ENCODE results near the gene GPC5. TPM values are rescaled to one million over a fixed set of nuclear protein-coding genes. Genes with fewer than 3 reads are reported as not detected.

GPC5 gene
- polyA plus RNA-seq, 4 donors, result 0.18 to 0.86 TPM; not detected in 2

GRCh38 chr13:92823059-92823458 is 1424.6 kb downstream of the GPC5 start:
- H3K27ac ChIP-seq (ENCODE audit: low read depth in 1 of 3, low read length in 2 of 3), result no peak overlapping the region
- H3K9me3 ChIP-seq (ENCODE audit: control insufficient read depth in 2 of 2, insufficient read depth in 1 of 2, low read depth in 1 of 2, low read length in 1 of 2), result no peaks in the 10 kb centered on the region
- DNase-seq (no peak), FAIRE-seq (peak; percentile 47)
- 37 to 63% (median 53%) methylated on average over 1 of the region's 1 CpG for WGBS, 3 donors
- H3K4me1 ChIP-seq (ENCODE audit: control insufficient read depth in 3 of 3, insufficient read depth in 2 of 3, low read depth in 1 of 3, low read length in 2 of 3), result no peaks in the 10 kb centered on the region
- no peaks in the 10 kb centered on the region for H3K36me3 ChIP-seq (ENCODE audit: control insufficient read depth in 3 of 3, insufficient read depth in 2 of 3, low read depth in 1 of 3, low read length in 3 of 3)
- H3K27me3 ChIP-seq (ENCODE audit: control insufficient read depth in 3 of 3, insufficient read depth in 3 of 3, low read length in 3 of 3), result no peaks in the 10 kb centered on the region
- H3K4me3 ChIP-seq (ENCODE audit: low read depth in 1 of 3, low read length in 3 of 3), result no peak overlapping the region

DNA sequence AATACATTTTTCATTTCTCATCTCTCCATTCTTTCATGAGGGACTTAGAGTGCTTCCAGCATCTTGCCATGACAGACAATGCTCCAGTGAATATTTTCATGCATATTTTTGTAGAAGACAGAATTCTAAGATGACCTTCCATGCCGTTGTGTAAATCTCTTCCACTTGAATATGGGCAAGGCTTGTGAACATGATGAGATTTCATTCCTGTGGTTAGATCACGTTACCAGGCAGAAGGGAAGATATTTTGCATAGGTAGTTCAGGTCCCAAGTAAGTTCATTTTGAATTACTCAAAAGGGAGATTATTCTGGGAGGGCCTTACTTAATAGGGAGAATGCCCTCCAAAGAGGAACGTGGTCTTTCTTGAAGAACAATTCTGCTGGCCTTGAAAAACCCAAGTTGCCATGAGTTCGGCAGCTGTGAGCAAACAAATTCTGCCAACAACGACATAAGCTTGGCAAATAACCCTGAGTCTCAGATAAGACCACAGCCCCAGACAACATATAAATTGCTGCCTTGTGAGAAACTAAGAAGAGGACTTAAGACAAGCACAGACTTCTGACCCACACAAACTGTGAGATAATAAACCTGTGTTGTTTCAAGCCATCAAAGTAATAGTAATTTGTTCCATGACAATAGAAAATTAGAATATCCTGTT is 1427.6 kb downstream of the GPC5 start:
- Histone ChIP-seq H3K9me3 (ENCODE audit: control insufficient read depth in 2 of 2, insufficient read depth in 1 of 2, low read depth in 1 of 2, low read length in 1 of 2) (no peaks in the 10 kb centered on the region), H3K36me3 (ENCODE audit: control insufficient read depth in 3 of 3, insufficient read depth in 2 of 3, low read depth in 1 of 3, low read length in 3 of 3) (no peaks in the 10 kb centered on the region), H3K4me1 (ENCODE audit: control insufficient read depth in 3 of 3, insufficient read depth in 2 of 3, low read depth in 1 of 3, low read length in 2 of 3) (no peaks in the 10 kb centered on the region), H3K4me3 (ENCODE audit: low read depth in 1 of 3, low read length in 3 of 3) (no peak overlapping the region), H3K27me3 (ENCODE audit: control insufficient read depth in 3 of 3, insufficient read depth in 3 of 3, low read length in 3 of 3) (no peaks in the 10 kb centered on the region), H3K27ac (ENCODE audit: low read depth in 1 of 3, low read length in 2 of 3) (no peak overlapping the region)
- no peak for FAIRE-seq
- WGBS, 3 donors, result 46 to 58% (median 47%) methylated on average over 5 of the region's 5 CpGs
- DNase-seq, result no peak

DNA sequence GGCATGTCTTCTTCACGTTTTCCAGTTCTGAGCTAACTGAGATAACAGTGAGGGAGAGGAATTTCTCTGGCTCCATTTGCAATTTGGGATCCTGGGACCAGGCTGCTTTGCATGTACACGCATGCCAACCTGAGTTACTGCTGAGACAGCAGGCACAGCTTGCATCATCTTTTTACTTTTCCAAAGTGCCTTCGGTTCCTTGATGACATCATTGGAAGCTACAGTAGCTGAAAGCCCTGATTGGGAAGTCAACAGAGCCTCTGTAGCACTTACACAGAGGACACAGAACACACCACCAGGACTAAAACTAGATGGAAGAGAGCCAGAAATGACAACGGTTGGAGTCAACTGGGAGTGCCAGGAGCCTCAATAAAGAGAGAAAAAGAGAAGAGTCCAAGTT is 1429.1 kb downstream of the GPC5 start:
- FAIRE-seq (no peak), DNase-seq (no peak)
- no peaks in the 10 kb centered on the region for H3K36me3 ChIP-seq (ENCODE audit: control insufficient read depth in 3 of 3, insufficient read depth in 2 of 3, low read depth in 1 of 3, low read length in 3 of 3)
- H3K27ac ChIP-seq (ENCODE audit: low read depth in 1 of 3, low read length in 2 of 3), result no peak overlapping the region
- no peaks in the 10 kb centered on the region for H3K4me1 ChIP-seq (ENCODE audit: control insufficient read depth in 3 of 3, insufficient read depth in 2 of 3, low read depth in 1 of 3, low read length in 2 of 3)
- no peaks in the 10 kb centered on the region for H3K9me3 ChIP-seq (ENCODE audit: control insufficient read depth in 2 of 2, insufficient read depth in 1 of 2, low read depth in 1 of 2, low read length in 1 of 2)
- H3K27me3 ChIP-seq (ENCODE audit: control insufficient read depth in 3 of 3, insufficient read depth in 3 of 3, low read length in 3 of 3), result no peaks in the 10 kb centered on the region
- H3K4me3 ChIP-seq (ENCODE audit: low read depth in 1 of 3, low read length in 3 of 3), result no peak overlapping the region
- WGBS, 3 donors, result 52 to 74% (median 55%) methylated on average over 4 of the region's 4 CpGs

DNA sequence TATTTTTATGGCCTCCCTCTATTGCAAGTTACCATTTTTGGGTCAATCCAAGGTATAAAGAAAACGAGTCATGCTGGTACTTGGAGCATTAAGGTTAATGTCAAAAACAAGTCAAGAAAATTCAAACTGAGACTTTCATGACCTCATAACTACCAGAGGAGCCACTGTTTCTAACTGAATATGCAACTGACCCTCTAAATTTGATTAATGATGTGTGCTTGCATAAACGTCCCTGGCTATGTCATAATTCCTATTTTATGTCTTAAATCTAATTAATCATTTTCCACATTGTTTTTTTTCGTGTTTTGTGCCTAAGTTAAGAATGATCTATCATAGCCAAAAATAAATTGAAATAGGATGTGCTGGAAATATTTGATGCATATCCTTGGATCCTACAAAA is 1431.5 kb downstream of the GPC5 start:
- Histone ChIP-seq H3K4me3 (ENCODE audit: low read depth in 1 of 3, low read length in 3 of 3) (no peak overlapping the region), H3K27me3 (ENCODE audit: control insufficient read depth in 3 of 3, insufficient read depth in 3 of 3, low read length in 3 of 3) (no peaks in the 10 kb centered on the region), H3K4me1 (ENCODE audit: control insufficient read depth in 3 of 3, insufficient read depth in 2 of 3, low read depth in 1 of 3, low read length in 2 of 3) (no peaks in the 10 kb centered on the region), H3K36me3 (ENCODE audit: control insufficient read depth in 3 of 3, insufficient read depth in 2 of 3, low read depth in 1 of 3, low read length in 3 of 3) (no peaks in the 10 kb centered on the region), H3K27ac (ENCODE audit: low read depth in 1 of 3, low read length in 2 of 3) (no peak overlapping the region), H3K9me3 (ENCODE audit: control insufficient read depth in 2 of 2, insufficient read depth in 1 of 2, low read depth in 1 of 2, low read length in 1 of 2) (no peaks in the 10 kb centered on the region)
- no peak for FAIRE-seq
- DNase-seq, result no peak
- 42 to 57% (median 57%) methylated on average over 3 of the region's 3 CpGs for WGBS, 3 donors

- Histone ChIP-seq H3K27ac (ENCODE audit: low read depth in 1 of 3, low read length in 2 of 3) (no peak overlapping the region), H3K4me1 (ENCODE audit: control insufficient read depth in 3 of 3, insufficient read depth in 2 of 3, low read depth in 1 of 3, low read length in 2 of 3) (no peaks in the 10 kb centered on the region), H3K9me3 (ENCODE audit: control insufficient read depth in 2 of 2, insufficient read depth in 1 of 2, low read depth in 1 of 2, low read length in 1 of 2) (no peaks in the 10 kb centered on the region), H3K36me3 (ENCODE audit: control insufficient read depth in 3 of 3, insufficient read depth in 2 of 3, low read depth in 1 of 3, low read length in 3 of 3) (no peaks in the 10 kb centered on the region), H3K4me3 (ENCODE audit: low read depth in 1 of 3, low read length in 3 of 3) (no peak overlapping the region), H3K27me3 (ENCODE audit: control insufficient read depth in 3 of 3, insufficient read depth in 3 of 3, low read length in 3 of 3) (no peaks in the 10 kb centered on the region)
- WGBS, 3 donors, result 81 to 83% (median 82%) methylated on average over 3 of the region's 3 CpGs
- DNase-seq (no peak), FAIRE-seq (no peak)
Measured at GRCh38 chr13:92830821-92831220, 1432.4 kb downstream of the GPC5 start.

GRCh38 chr13:92833071-92833470 is 1434.7 kb downstream of the GPC5 start:
- H3K36me3 ChIP-seq (ENCODE audit: control insufficient read depth in 3 of 3, insufficient read depth in 2 of 3, low read depth in 1 of 3, low read length in 3 of 3), result no peaks in the 10 kb centered on the region
- H3K9me3 ChIP-seq (ENCODE audit: control insufficient read depth in 2 of 2, insufficient read depth in 1 of 2, low read depth in 1 of 2, low read length in 1 of 2), result no peaks in the 10 kb centered on the region
- H3K4me3 ChIP-seq (ENCODE audit: low read depth in 1 of 3, low read length in 3 of 3), result no peak overlapping the region
- no peaks in the 10 kb centered on the region for H3K27me3 ChIP-seq (ENCODE audit: control insufficient read depth in 3 of 3, insufficient read depth in 3 of 3, low read length in 3 of 3)
- H3K27ac ChIP-seq (ENCODE audit: low read depth in 1 of 3, low read length in 2 of 3), result no peak overlapping the region
- FAIRE-seq (no peak), DNase-seq (no peak)
- WGBS, 3 donors, result 76 to 94% (median 79%) methylated on average over 1 of the region's 1 CpG
- no peaks in the 10 kb centered on the region for H3K4me1 ChIP-seq (ENCODE audit: control insufficient read depth in 3 of 3, insufficient read depth in 2 of 3, low read depth in 1 of 3, low read length in 2 of 3)

- DNase-seq (no peak), FAIRE-seq (no peak)
- H3K27ac ChIP-seq (ENCODE audit: low read depth in 1 of 3, low read length in 2 of 3), result no peak overlapping the region
- H3K36me3 ChIP-seq (ENCODE audit: control insufficient read depth in 3 of 3, insufficient read depth in 2 of 3, low read depth in 1 of 3, low read length in 3 of 3), result no peaks in the 10 kb centered on the region
- H3K4me1 ChIP-seq (ENCODE audit: control insufficient read depth in 3 of 3, insufficient read depth in 2 of 3, low read depth in 1 of 3, low read length in 2 of 3), result no peaks in the 10 kb centered on the region
- no peaks in the 10 kb centered on the region for H3K9me3 ChIP-seq (ENCODE audit: control insufficient read depth in 2 of 2, insufficient read depth in 1 of 2, low read depth in 1 of 2, low read length in 1 of 2)
- no peak overlapping the region for H3K4me3 ChIP-seq (ENCODE audit: low read depth in 1 of 3, low read length in 3 of 3)
- no peaks in the 10 kb centered on the region for H3K27me3 ChIP-seq (ENCODE audit: control insufficient read depth in 3 of 3, insufficient read depth in 3 of 3, low read length in 3 of 3)
Measured at GRCh38 chr13:92836171-92836570, 1437.8 kb downstream of the GPC5 start.

DNA sequence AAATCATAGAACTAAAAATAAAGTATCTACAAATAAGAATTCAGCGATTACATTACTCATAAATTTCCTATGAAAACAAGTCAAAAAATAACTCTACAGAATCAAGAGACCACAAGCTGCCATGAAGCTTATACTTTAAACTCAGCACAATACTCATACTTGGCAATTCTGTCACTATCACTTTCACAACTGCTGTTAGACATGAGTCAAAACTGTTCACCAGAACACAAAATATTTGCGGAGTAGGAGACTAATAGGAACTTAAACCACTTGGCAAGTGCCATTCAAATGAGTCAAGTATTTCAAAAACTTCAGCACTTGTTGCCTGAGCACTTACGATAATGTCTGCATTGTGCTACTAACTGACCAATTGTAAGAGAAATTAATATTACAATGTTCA is 1440.4 kb downstream of the GPC5 start:
- H3K27me3 ChIP-seq (ENCODE audit: control insufficient read depth in 3 of 3, insufficient read depth in 3 of 3, low read length in 3 of 3), result no peaks in the 10 kb centered on the region
- no peak for DNase-seq
- H3K4me1 ChIP-seq (ENCODE audit: control insufficient read depth in 3 of 3, insufficient read depth in 2 of 3, low read depth in 1 of 3, low read length in 2 of 3), result no peaks in the 10 kb centered on the region
- H3K36me3 ChIP-seq (ENCODE audit: control insufficient read depth in 3 of 3, insufficient read depth in 2 of 3, low read depth in 1 of 3, low read length in 3 of 3), result no peaks in the 10 kb centered on the region
- FAIRE-seq, result no peak
- no peak overlapping the region for H3K4me3 ChIP-seq (ENCODE audit: low read depth in 1 of 3, low read length in 3 of 3)
- 77 to 89% (median 79%) methylated on average over 3 of the region's 3 CpGs for WGBS, 3 donors
- no peaks in the 10 kb centered on the region for H3K9me3 ChIP-seq (ENCODE audit: control insufficient read depth in 2 of 2, insufficient read depth in 1 of 2, low read depth in 1 of 2, low read length in 1 of 2)
- no peak overlapping the region for H3K27ac ChIP-seq (ENCODE audit: low read depth in 1 of 3, low read length in 2 of 3)

DNA sequence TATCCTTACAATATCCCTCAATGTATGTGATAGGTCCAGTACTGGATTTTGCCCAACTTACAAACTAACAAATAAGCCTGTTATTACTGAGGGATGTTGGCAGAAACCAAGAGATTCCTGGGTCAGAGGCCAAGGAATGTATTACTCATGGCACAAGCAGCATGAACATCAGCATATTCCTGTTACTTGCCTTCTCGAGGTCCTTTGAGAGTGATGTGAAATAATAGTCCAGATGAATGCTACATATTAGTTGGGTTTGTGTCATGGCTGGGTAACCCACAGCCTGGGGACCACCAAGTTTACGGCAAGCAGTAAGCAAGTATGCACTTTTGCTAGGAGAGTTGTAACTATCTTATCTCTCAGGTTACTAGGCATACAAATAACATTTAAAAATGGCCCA is 1443.7 kb downstream of the GPC5 start:
- no peak overlapping the region for H3K4me3 ChIP-seq (ENCODE audit: low read depth in 1 of 3, low read length in 3 of 3)

More for the DNA sequence above, 1443.7 kb downstream of the GPC5 start:
- no peaks in the 10 kb centered on the region for H3K9me3 ChIP-seq (ENCODE audit: control insufficient read depth in 2 of 2, insufficient read depth in 1 of 2, low read depth in 1 of 2, low read length in 1 of 2)
- WGBS, 3 donors, result 72 to 80% (median 77%) methylated on average over 2 of the region's 2 CpGs
- FAIRE-seq, result no peak
- H3K4me1 ChIP-seq (ENCODE audit: control insufficient read depth in 3 of 3, insufficient read depth in 2 of 3, low read depth in 1 of 3, low read length in 2 of 3), result no peaks in the 10 kb centered on the region
- H3K27me3 ChIP-seq (ENCODE audit: control insufficient read depth in 3 of 3, insufficient read depth in 3 of 3, low read length in 3 of 3), result no peaks in the 10 kb centered on the region
- H3K36me3 ChIP-seq (ENCODE audit: control insufficient read depth in 3 of 3, insufficient read depth in 2 of 3, low read depth in 1 of 3, low read length in 3 of 3), result no peaks in the 10 kb centered on the region
- H3K27ac ChIP-seq (ENCODE audit: low read depth in 1 of 3, low read length in 2 of 3), result no peak overlapping the region
- DNase-seq, result no peak

All from small intestine (tissue), 7 donors.